NCI-H748 treated with DMSO at 0.1 percent for 48 hours (cell line): ENCODE measurements around the gene TNFRSF4.
"Not testable (repeated sequence)": the region's sequence is repeated elsewhere in the genome, so short reads cannot be mapped to it uniquely, and the experiment has no call there.

Experiments used
- DNase-seq: peaks from one replicate; lab custom pipeline; 2025; lab: John Stamatoyannopoulos, UW

The TNFRSF4 gene

GRCh38 chr1:1202831-1203560, 11.0 kb downstream of the TNFRSF4 start:
- DNase-seq, result no peak

- DNase-seq, result no peak
Measured at GRCh38 chr1:1200876-1201810, 12.8 kb downstream of the TNFRSF4 start.

- no peak for DNase-seq
Measured at GRCh38 chr1:1199961-1200875, 13.7 kb downstream of the TNFRSF4 start.

GRCh38 chr1:1199141-1199960, 14.6 kb downstream of the TNFRSF4 start:
- DNase-seq, result no peak

GRCh38 chr1:1198423-1199140, 15.4 kb downstream of the TNFRSF4 start:
- no peak for DNase-seq

GRCh38 chr1:1197551-1198422, 16.2 kb downstream of the TNFRSF4 start:
- no peak for DNase-seq

DNA sequence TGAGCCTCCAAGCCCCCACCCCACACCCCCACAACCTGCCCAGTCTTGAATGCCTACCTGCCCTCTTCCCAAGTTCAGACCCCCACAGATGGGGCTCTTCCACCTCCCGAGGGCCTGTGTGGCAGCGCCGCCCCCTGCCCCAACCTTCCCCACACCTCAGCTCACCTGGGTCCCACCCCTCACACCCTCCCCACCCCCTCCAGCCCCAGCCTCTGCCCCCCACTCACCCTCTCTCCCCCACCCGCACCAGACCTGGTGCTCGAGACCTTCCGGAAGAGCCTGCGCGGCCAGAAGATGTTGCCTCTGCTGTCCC, 16.8 kb downstream of the TNFRSF4 start:
- DNase-seq, result no peak

DNA sequence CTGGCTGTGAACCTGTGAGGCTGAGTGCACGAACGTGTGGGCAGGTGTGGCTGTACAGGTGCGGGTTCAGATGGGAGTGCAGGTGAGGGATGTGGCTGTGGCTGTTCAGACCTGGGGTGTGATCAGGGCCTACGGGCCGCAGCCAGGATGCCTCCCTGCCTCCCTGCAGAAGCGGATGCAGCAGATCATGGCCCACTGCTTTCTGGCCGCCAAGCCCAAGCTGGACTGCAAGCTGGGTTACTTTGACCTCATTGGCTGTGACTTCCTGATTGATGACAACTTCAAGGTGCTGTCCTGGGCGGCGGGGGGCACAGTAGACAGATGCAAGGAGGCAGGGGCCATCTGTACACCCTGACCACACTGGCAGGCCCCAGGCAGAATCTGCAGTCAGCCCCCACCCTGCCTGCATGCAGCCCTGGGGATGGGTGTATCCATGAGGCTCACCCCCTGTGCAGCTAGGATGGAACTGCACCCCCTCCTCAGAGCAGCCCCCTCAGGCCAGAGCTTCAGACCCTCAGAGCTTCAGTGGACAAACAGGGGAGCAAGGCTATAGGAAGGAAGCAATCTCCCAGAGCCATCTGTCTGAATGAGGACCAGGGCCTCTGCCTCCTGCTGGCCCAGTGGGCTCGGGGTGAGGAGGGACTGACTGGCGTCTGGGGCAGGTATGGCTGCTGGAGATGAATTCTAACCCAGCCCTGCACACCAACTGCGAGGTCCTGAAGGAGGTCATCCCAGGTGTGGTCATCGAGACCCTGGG, 17.3 kb downstream of the TNFRSF4 start:
- DNase-seq, result no peak

DNA sequence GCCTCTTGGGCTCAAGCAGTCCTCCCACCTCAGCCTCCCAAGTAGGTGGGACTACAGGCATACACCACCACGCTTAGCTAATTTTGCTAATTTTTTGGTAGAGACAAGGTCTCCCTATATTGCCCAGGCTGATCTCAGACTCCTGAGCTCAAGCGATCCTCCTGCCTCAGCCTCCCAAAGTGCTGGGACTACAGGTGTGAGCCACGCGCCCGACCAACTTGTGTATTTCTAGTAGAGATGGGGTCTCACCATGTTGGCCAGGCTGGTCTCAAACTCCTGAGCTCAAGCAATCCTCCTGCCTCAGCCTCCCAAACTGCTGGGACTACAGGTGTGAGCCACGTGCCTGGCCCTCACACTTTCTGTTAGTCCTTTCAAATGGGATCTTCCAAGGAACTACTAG, 18.2 kb downstream of the TNFRSF4 start:
- DNase-seq, result not testable (repeated sequence)

DNA sequence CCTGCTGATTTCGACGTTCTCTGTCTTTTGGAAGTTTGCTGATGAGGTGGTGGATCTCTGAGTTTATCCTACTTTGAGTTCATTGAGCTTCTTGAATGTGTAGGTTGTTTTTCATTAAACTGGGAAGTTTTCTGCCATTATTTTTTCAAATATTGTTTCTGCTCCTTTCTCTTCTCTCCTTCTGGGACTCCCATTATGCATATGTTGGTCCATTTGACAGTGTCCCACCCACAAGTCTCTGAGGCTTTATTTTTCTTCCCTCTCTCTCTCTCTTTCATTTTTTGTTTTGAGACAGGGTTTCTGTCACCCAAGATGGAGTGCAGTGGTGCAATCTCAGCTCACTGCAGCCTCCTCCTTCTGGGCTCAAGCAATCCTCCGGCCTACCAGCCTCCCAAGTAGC, 19.2 kb downstream of the TNFRSF4 start:
- DNase-seq, result no peak

DNA sequence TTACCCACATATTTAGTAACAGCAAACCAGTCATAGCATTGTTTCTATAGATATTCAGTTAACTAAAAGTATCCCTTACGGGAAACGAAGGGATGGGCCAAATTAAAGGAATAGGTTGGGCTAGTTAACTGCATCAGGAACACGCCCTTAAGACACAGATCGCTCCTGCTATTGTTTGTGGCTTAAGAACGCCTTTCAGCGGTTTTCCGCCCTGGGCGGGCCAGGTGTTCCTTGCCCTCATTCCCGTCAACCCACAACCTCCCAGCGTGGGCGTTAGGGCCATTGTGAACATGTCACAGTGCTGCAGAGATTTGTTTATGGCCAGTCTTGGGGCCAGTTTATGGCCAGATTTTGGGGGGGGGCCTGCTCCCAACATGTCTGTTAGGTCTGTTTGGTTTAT, 22.2 kb downstream of the TNFRSF4 start:
- no peak for DNase-seq

DNA sequence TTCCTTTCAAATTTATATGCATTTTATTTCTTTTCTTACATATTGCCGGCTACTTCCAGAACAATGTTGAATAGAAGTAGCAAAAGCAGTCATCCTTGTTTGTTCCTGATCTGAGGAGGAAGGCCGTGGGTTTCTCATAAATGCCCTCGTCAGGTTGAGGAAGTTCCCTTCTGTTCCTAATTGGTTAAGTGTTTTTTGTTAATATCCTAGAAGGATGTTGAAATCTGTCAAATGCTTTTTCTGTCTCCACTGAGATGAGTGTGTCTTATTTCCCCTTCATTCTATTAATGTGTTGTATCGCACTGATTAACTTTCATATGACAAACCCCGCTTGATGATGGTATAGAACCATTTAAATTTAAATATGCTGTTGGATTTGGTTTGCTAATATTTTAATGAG, 24.8 kb downstream of the TNFRSF4 start:
- no peak for DNase-seq

DNA sequence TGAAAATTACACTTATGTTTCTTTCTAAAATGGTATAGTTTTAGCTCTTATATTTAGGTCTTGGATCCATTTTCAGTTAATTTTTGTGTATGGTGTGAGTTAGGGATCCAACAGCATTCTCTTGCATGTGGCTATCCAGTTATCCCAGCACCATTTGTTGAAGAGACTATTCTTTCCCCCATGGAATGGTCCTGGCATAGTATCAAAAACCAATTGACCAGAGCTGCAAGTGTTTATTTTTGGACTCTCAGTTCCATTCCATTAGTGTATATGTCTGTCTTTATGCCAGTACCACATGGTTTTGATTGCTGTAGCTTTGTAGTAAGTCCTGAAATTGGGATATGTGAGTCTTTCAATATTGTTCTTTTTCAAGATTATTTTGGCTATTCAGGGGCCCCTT, 26.0 kb downstream of the TNFRSF4 start:
- DNase-seq, result no peak

DNA sequence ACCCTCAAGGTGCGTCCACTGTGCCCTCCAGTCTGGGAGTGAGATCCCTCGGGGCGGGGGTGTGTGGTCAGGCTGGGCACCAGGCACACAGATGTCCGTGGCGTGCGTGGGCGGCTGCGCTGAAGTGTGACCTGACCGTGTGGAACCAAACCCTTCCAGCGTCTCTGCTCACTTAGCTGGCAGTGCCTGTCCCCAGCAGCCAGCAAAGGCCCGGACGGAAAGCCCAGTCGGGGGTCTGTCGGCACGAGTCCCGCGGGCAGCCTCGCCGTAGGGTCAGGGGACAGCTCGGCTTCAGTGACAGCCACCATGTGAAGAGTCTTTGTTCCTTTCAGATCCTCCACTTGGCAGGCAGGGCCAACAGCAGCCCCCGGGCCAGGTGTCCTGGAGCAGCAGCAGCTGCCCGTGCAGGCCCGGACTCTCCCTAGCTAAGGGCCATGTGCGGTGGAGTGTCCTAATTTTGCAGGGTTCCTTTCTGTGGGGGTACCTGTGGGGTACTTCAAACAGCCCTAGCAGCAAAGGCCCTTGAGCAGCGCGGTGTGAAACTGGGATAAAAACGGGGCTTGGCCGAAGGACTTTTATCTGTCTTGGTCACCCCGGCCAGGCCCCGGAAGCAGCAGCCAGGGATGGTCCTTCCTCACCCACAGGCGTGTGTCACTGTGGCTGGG, 28.7 kb downstream of the TNFRSF4 start:
- no peak for DNase-seq

GRCh38 chr1:1183833-1184775, 29.8 kb downstream of the TNFRSF4 start:
- DNase-seq, result no peak

DNA sequence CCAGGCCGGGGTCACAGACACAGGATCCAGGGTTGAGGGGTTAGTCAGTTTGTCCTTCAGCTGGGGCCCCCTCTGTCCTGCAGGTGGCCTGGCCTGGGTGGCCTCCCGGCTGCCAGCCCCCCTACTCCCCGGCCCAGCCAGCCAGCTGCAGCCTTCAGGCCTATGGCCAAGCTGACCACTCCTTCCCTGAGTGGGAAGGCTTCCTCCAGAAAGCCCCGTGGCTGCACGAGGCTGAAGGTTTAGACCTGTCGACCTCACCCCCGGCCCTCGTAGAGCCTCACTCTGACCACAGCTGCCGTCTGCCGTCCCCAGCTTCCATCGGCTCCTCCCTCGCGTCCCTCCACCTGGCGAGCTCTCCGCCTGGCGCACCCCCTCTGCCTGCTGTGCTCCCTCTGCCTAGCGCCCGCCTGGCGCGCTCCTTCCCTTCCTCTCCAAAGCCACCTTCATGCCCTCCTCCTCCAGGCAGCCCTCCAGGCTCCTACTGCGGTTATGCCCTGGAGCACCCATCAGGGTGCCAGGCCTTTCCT, 30.7 kb downstream of the TNFRSF4 start:
- DNase-seq, result no peak
